Thyroid gland (tissue), 4 donors: ENCODE measurements around the gene NDUFAF8. TPM values are rescaled to one million over a fixed set of nuclear protein-coding genes. Genes with fewer than 3 reads are reported as not detected.

Experiments used
- DNase-seq, 2 donors: peaks; one replicate each; pipeline ENCODE4 v3.0.0-alpha.2; 2019
- H3K27ac ChIP-seq, 3 donors: fragments of 200-600 bp; sonication (generic); 1 replicate in 2 of 3; 2 replicates in 1 of 3; pipeline ENCODE4 v1.5.1; 2016 to 2019; ENCODE audit warnings: mild to moderate bottlenecking in 1 of 3, moderate library complexity in 1 of 3
- H3K27me3 ChIP-seq: fragments of 200-600 bp; sonication (generic); one replicate; pipeline ENCODE4 v1.5.1; 2019
- H3K36me3 ChIP-seq, 2 donors: fragments of 200-600 bp; sonication (generic); one replicate each; pipeline ENCODE4 v1.5.1; 2016 to 2019
- H3K4me1 ChIP-seq, 2 donors: fragments of 200-600 bp; sonication (generic); one replicate each; pipeline ENCODE4 v1.5.1; 2017 to 2019
- H3K4me3 ChIP-seq, 3 donors: fragments of 200-600 bp; sonication (generic); replicated peaks in 1 of 3; 1 replicate in 2 of 3; 2 replicates in 1 of 3; pipeline ENCODE4 v1.5.1; 2016; ENCODE audit warnings: mild to moderate bottlenecking in 1 of 3
- H3K9me3 ChIP-seq: fragments of 200-600 bp; sonication (generic); one replicate; pipeline ENCODE4 v1.5.1; 2017
- CTCF ChIP-seq, 6 experiments: fragments of 200-600 bp in 3 of 6; fragments of 450-650 bp in 3 of 6; sonication (generic) in 3 of 6; IDR thresholded peaks; one replicate each; pipeline ENCODE4 v1.5.1; 2016 to 2019; ENCODE audit warnings: antibody characterized with exemption in 6 of 6, mild to moderate bottlenecking in 2 of 6, inconsistent platforms in 1 of 6, moderate library complexity in 1 of 6
- POLR2A ChIP-seq, 2 donors: fragments of 450-650 bp; IDR thresholded peaks; one replicate each; pipeline ENCODE4 v1.6.1; 2017; ENCODE audit warnings: antibody characterized with exemption in 2 of 2, mild to moderate bottlenecking in 2 of 2, moderate library complexity in 1 of 2
- WGBS, 2 donors: methylation state at CpG; one replicate each; pipeline ENCODE4 v1.1.5; 2017; 5-methylcytosine and 5-hydroxymethylcytosine counted together
- intact Hi-C: fragments of 100-400 bp; cut with DNase I; formaldehyde crosslinking; loops from one replicate; pipeline ENCODE4 v1.15.1; 2023
- total RNA-seq, 4 donors: library from RNA; depleted of rRNA; stranded (reverse); fragments of >200 nt; gene quantifications; one replicate each; pipeline ENCODE4 v1.2.3, GENCODE V29; 2016

The NDUFAF8 gene
- total RNA-seq, 4 donors from 2014 or later = 17.0 to 107 (median 53.7) TPM

- 82 to 84% methylated on average over 7 to 10 of the region's 10 CpGs for WGBS, 2 donors
- DNase-seq = no peak
- no peak overlapping the region for H3K4me3 ChIP-seq
- H3K4me1 ChIP-seq = peaks cover 20 to 22% of the 10 kb centered on the region in 2 donors
- TF ChIP-seq POLR2A (IDR thresholded peaks at IDR 0.05) (no peak), CTCF (IDR thresholded peaks at IDR 0.05) (no peak)
- no peaks in the 10 kb centered on the region for H3K36me3 ChIP-seq
- intact Hi-C loops = no loop called here
- H3K27ac ChIP-seq = no peak overlapping the region
- no peaks in the 10 kb centered on the region for H3K27me3 ChIP-seq
- no peaks in the 10 kb centered on the region for H3K9me3 ChIP-seq
These were observed 2.1 kb downstream of the NDUFAF8 start for GRCh38 chr17:81241203-81241602.

GRCh38 chr17:81241648-81242420, 2.7 kb downstream of the NDUFAF8 start:
- H3K36me3 ChIP-seq = no peaks in the 10 kb centered on the region
- H3K9me3 ChIP-seq = no peaks in the 10 kb centered on the region
- TF ChIP-seq CTCF (IDR thresholded peaks at IDR 0.05) (peak in 5 of 6 experiments; percentile 41 to 66 (median 52)), POLR2A (IDR thresholded peaks at IDR 0.05) (no peak)
- 52 to 53% methylated on average over 16 to 21 of the region's 26 CpGs for WGBS, 2 donors
- H3K27me3 ChIP-seq = no peaks in the 10 kb centered on the region
- no peak overlapping the region for H3K4me3 ChIP-seq
- intact Hi-C loops = no loop called here
- no peak overlapping the region for H3K27ac ChIP-seq
- peaks cover 20 to 22% of the 10 kb centered on the region in 2 donors for H3K4me1 ChIP-seq
- DNase-seq = peak; percentile 42 to 54

- H3K4me3 ChIP-seq = no peak overlapping the region
- H3K27me3 ChIP-seq = no peaks in the 10 kb centered on the region
- WGBS, 2 donors = 78 to 82% methylated on average over 19 to 27 of the region's 33 CpGs
- H3K36me3 ChIP-seq = no peaks in the 10 kb centered on the region
- no peak overlapping the region for H3K27ac ChIP-seq
- intact Hi-C loops = no loop called here
- DNase-seq = no peak
- TF ChIP-seq POLR2A (IDR thresholded peaks at IDR 0.05) (no peak), CTCF (IDR thresholded peaks at IDR 0.05) (no peak)
- no peaks in the 10 kb centered on the region for H3K9me3 ChIP-seq
- peaks cover 15 to 17% of the 10 kb centered on the region in 2 donors for H3K4me1 ChIP-seq
These were observed 3.6 kb downstream of the NDUFAF8 start for GRCh38 chr17:81242421-81243332.

GRCh38 chr17:81243333-81243664, 4.2 kb downstream of the NDUFAF8 start:
- no peaks in the 10 kb centered on the region for H3K36me3 ChIP-seq
- intact Hi-C loops = no loop called here
- no peak for DNase-seq
- no peak overlapping the region for H3K27ac ChIP-seq
- 84 to 85% methylated on average over 10 of the region's 10 CpGs for WGBS, 2 donors
- no peak overlapping the region for H3K4me3 ChIP-seq
- no peaks in the 10 kb centered on the region for H3K27me3 ChIP-seq
- no peaks in the 10 kb centered on the region for H3K9me3 ChIP-seq
- peaks cover 9 to 13% of the 10 kb centered on the region in 2 donors for H3K4me1 ChIP-seq
- TF ChIP-seq CTCF (IDR thresholded peaks at IDR 0.05) = no peak
